ENCODE data around the gene ACSBG1.

Gene ACSBG1

GRCh38 chr15:78203346-78204225 is 30.8 kb downstream of the ACSBG1 start:
- DNase-seq (ENCODE audit: low spot score): no peak

DNA sequence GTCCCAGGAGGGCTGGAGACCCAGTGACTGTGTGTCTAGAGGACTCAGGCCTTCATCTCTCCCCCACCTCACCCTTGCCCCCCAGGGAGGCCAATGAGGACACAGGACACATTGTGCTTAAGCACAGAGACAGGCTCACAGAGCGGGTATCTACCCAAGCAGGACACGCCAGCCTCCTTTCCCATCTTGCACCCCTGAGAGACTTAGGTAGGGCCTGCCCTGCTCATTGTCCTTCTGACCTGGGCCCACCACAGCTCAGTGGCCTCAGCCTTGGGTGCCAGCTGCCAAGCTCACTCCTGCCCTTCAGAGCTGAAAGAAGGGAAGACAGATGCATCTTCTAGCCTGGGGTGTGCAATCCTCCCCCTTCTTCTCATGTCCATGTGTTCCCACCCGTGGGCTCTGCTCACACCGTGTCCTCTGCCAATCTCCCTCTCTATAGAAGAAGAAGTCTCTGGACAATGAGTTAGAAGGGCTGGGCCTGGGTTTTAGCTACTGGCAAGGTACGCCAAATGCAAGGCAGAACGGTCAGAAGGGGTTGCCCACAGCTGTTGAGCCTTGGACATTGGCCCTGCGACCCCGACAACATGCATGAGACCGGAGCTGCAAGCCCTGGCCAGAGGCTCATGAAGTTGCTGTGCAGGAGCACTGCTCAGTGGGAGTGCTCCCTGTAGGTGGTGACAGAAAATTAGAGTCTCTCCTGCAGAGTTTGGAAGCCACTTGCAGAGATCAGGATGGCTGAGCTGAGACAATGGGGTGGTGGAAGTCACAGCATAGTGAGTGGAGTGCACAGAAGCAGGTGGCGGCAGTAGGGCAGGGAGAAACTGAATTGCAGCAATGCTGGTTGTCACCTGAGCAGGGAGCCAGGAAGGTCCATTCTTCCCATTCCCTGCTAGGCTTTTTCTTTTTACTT is 32.8 kb downstream of the ACSBG1 start:
- no peak for DNase-seq (ENCODE audit: low spot score)

- DNase-seq (ENCODE audit: low spot score): no peak
Measured at GRCh38 chr15:78200276-78200930, 34.0 kb downstream of the ACSBG1 start.

- DNase-seq (ENCODE audit: low spot score): no peak
Measured at GRCh38 chr15:78197632-78198031, 36.7 kb downstream of the ACSBG1 start.

- no peak for DNase-seq (ENCODE audit: low spot score)
Measured at GRCh38 chr15:78195735-78196201, 38.6 kb downstream of the ACSBG1 start.

GRCh38 chr15:78194568-78194925 is 39.8 kb downstream of the ACSBG1 start:
- no peak for DNase-seq (ENCODE audit: low spot score)

DNA sequence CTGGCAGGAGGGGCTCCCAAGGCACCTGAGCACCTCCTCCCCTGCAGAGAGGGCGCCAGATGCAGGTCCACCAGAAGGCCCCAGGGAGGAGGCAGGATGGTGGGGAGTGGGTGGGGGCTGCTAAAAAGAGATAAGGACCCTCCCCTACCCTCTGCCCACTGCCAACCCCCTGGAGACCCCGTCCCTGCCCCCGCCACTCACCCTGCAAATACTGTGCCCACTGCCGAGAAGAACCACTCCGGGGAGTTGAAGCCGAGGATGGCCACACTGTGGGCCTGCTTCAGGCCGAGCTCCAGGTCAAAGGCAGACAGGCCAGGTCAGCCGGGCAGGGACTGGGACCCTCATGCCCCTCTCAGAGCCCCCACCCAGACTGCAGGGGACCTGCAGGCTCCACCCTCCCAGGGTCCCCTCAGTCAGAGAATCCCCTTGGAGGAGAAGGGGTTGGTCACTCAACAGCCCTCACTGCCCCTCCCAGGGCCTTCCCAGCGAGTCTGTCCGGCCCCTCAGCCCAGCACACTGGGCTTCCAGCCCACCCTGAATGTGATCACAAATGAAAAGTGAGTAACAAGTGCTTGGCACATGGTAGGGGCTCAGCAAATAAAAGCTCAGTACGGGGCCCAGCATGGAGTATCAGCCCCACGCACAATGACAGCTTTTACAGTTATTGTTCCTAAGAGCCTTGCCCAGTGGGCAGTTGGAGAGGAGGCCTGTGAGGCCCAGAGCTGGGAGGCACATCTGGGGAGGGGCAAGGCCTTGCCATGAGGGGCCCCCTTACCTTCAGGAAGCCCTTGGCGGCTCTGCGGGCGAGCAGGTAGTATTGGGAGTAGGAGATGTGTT is 40.4 kb downstream of the ACSBG1 start:
- DNase-seq (ENCODE audit: low spot score): no peak

GRCh38 chr15:78192826-78193594 is 41.4 kb downstream of the ACSBG1 start:
- no peak for DNase-seq (ENCODE audit: low spot score)

DNA sequence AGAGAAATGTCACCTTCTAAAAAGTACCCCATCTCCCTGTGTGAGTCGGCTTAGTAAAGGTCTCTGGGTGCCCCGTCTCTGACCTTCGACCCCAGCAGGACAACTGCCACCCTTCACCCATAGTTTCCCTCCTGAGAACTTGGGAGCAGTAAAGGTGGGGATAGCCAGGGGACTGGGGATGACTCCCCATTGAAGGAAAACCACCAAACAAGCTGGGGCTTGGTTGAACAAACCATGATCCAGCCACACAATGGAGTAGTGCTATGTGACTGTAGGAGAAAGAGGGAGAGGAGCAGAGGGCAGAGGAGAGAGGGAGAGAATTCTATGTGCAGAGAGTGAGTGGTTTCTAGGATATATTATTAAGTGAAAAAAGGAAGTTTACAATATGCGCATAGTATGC is 51.5 kb downstream of the ACSBG1 start:
- no peak for DNase-seq (ENCODE audit: low spot score)

GRCh38 chr15:78182336-78182700 is 52.0 kb downstream of the ACSBG1 start:
- no peak for DNase-seq (ENCODE audit: low spot score)

DNA sequence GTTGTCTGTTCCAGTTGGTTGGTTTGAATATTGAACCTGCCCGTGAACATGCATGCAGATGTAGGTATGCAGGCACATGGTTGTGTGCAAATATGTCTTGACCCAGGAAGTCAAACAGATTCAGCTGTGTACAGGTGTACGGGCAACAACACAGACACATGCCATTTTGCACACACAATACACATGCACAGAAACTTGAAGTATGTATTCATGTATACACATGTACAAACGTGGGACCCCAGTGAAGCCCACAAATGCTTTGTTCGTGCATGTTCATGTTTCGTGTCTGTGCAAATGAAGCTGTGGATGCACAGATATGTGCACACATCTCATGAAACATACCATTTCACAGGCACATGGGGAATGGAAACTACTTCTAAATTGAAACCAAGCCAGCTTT is 54.5 kb downstream of the ACSBG1 start:
- no peak for DNase-seq (ENCODE audit: low spot score)

DNA sequence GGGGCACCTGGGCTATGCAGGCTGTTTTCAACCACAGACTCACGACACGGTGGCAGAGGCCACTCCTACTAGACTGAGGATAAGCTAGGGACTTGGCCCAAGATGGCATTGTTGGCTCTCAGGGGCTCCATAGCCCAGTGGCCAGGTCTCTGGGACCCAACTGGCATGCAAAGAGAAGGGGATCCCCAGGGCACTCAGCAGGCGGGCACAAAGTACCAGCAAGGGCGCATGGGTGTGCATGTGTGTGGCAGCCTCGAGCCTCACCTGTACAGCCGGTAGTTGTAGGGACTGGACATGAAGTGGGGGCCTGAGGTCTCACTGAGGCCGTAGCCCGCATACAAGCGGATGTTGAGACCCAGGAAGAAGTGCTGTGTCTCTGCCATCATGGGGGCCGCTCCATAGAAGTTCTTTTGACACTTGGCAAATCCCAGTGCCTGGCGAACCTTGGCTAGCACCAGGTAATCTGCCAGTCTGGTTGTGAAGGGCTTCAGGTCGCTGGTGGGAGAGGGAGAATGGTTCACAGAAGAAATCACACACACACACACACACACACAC is 55.0 kb downstream of the ACSBG1 start:
- no peak for DNase-seq (ENCODE audit: low spot score)

- no peak for DNase-seq (ENCODE audit: low spot score)
Measured at GRCh38 chr15:78178064-78178463, 56.3 kb downstream of the ACSBG1 start.

- DNase-seq (ENCODE audit: low spot score): peak; percentile 83
Measured at GRCh38 chr15:78177447-78177873, 56.9 kb downstream of the ACSBG1 start.

DNA sequence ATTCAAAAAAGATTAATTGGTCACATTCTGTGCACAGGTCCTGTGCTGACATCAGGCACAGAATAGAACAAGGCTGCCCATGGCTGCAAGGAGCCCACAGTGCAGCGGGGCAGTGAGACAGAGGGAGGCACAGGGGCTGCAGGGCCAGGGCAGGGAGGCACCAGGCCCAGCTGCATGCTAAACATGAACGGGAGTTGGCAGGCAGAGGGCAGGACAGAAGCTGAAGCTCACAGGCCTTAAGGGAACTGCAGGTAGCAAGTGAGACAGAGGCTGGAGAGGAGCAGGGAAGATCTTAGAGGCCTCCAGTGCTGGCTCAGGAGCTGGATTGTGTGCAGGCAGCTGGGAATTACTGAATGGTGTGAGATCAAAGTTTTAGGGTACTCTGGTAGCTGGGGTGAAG is 59.0 kb downstream of the ACSBG1 start:
- no peak for DNase-seq (ENCODE audit: low spot score)

DNA sequence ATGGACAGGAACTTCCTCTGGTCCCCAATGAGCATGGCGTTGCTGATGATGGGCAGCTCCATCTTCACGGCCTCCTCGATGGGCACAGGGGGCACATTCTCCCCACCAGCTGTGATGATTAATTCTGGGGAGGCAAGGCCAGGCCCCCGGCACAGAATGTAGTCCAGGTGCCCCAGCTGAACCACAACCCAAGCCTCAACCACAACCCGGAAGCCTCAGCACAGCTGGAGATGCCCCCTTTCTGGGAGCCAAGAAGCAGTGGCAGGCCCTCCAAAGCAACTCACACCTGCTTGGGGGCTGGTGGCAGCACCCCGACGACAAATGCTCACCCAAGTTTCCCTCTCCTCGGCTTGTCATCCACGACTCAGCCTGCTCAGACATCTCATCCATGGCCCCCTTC is 60.0 kb downstream of the ACSBG1 start:
- no peak for DNase-seq (ENCODE audit: low spot score)

- DNase-seq (ENCODE audit: low spot score): no peak
Measured at GRCh38 chr15:78171864-78172472, 62.4 kb downstream of the ACSBG1 start.

GRCh38 chr15:78170848-78171773 is 63.3 kb downstream of the ACSBG1 start:
- DNase-seq (ENCODE audit: low spot score): no peak

DNA sequence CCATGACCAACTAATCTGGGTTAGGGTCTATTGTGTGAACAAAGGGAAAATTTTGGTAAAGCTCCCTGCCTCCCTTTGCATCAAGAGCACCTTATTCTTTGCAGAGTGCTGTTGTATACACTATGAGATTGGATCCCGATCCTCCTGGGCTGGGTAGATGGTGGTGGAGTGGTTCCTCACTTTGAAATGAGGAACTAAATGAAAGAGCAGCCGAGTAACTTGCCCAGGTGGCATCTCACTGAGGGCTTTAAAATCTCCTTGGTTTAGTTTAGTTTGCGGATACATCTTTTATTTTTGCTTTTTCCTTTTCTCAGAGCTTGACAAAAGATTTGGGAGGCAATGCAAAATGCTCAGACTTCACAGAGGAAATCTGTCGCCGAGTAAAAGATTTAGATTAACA is 65.8 kb downstream of the ACSBG1 start:
- no peak for DNase-seq (ENCODE audit: low spot score)

All from ecto neural progenitor cell (in vitro differentiated cells).